HCT116 (cell line): Measurements from ENCODE around the gene SRRM2. TPM values are rescaled to one million over a fixed set of nuclear protein-coding genes. Genes with fewer than 3 reads are reported as not detected.

Experiments used
- ATAC-seq: fragments of 200-7000 bp; cut with Tn5 transposase; 2 replicates; pipeline ENCODE4 v1.9.1; 2020; ENCODE audit warnings: mild to moderate bottlenecking, moderate library complexity
- Bru-seq: library from RNA; stranded (reverse); fragments of 400-500 nt; gene quantifications from one replicate; lab custom pipeline; 2021; lab: Mats Ljungman, UMichigan
- BruChase-seq, 2 experiments: library from RNA; stranded (reverse); fragments of 400-500 nt; gene quantifications; one replicate each; lab custom pipeline; 2021; lab: Mats Ljungman, UMichigan
- BruUV-seq: library from RNA; stranded (reverse); fragments of 400-500 nt; replicated peaks from 2 replicates; lab custom pipeline; 2021; lab: Mats Ljungman, UMichigan
- CTCF ChIA-PET: fragments of 300-600 bp; sonication (Branson Sonifier 250); formaldehyde crosslinking; loops from one replicate; lab custom pipeline; 2021; ENCODE audit warnings: antibody characterized with exemption; lab: Charles Lee
- POLR2A ChIA-PET: fragments of 300-600, 350-600 bp; sonication (Branson Sonifier 250); formaldehyde crosslinking; loops from one replicate; lab custom pipeline; 2021; ENCODE audit warnings: antibody characterized with exemption; lab: Charles Lee
- RAD21 ChIA-PET, 2 experiments: fragments of 300-600 bp; sonication (Branson Sonifier 250); formaldehyde crosslinking; loops; one replicate each; lab custom pipeline; 2023; ENCODE audit warnings: low total read pairs in 2 of 2; ENCODE audit not compliant: uncharacterized antibody in 2 of 2, unreplicated experiment in 2 of 2, low non-redundant PET in 1 of 2; lab: Charles Lee
- DNase-seq: peaks from one replicate; pipeline ENCODE4 v3.0.0-alpha.2; 2010; ENCODE audit warnings: low read depth, low spot score
- H2AFZ ChIP-seq: fragments of 200-600 bp; shearing (Covaris generic), sonication (generic); 2 replicates; pipeline ENCODE4 v1.6.1; 2017; ENCODE audit warnings: low read depth, mixed run types, mixed read lengths, antibody characterized with exemption, low read length; ENCODE audit not compliant: poor library complexity, severe bottlenecking
- H3K27ac ChIP-seq: 2 replicates; pipeline ENCODE4 v1.5.1; 2012; ENCODE audit warnings: low read depth, low read length
- H3K27me3 ChIP-seq: fragments of 200-600 bp; sonication (generic); 2 replicates; pipeline ENCODE4 v1.6.1; 2016; ENCODE audit warnings: mixed run types, low read length, mixed read lengths; ENCODE audit not compliant: insufficient read depth
- H3K36me3 ChIP-seq, 2 experiments: fragments of 200-500 bp in 1 of 2; fragments of 200-600 bp in 1 of 2; sonication (Bioruptor generic) in 1 of 2; sonication (generic) in 1 of 2; 2 replicates each; pipeline versions ENCODE4 v1.5.1 to v1.6.1; 2014 to 2016; ENCODE audit warnings: low read length in 2 of 2, inconsistent platforms in 1 of 2, mixed read lengths in 1 of 2, mixed run types in 1 of 2; ENCODE audit not compliant: insufficient read depth in 2 of 2, control insufficient read depth in 1 of 2
- H3K4me1 ChIP-seq, 2 experiments: fragments of 200-600 bp in 1 of 2; sonication (generic) in 1 of 2; 2 replicates each; pipeline versions ENCODE4 v1.5.1 to v1.6.1; 2012 to 2017; ENCODE audit warnings: low read length in 2 of 2, inconsistent platforms in 1 of 2, mild to moderate bottlenecking in 1 of 2, mixed read lengths in 1 of 2, mixed run types in 1 of 2, moderate library complexity in 1 of 2; ENCODE audit not compliant: insufficient read depth in 2 of 2, control insufficient read depth in 1 of 2
- H3K4me2 ChIP-seq: fragments of 200-600 bp; sonication (generic); 2 replicates; pipeline ENCODE4 v1.6.1; 2017; ENCODE audit warnings: mixed run types, low read length, mixed read lengths
- H3K4me3 ChIP-seq, 2 experiments: fragments of 200-600 bp in 1 of 2; sonication (generic) in 1 of 2; replicated peaks in 1 of 2; 2 replicates each; pipeline ENCODE4 v1.5.1; 2011 to 2016; ENCODE audit warnings: low read length in 2 of 2, control low read depth in 1 of 2, low read depth in 1 of 2, mild to moderate bottlenecking in 1 of 2, mixed read lengths in 1 of 2, mixed run types in 1 of 2
- H3K79me2 ChIP-seq: fragments of 200-600 bp; sonication (generic); 2 replicates; pipeline ENCODE4 v1.6.1; 2017; ENCODE audit warnings: mild to moderate bottlenecking, mixed run types, low read length, moderate library complexity, mixed read lengths; ENCODE audit not compliant: insufficient read depth
- H3K9ac ChIP-seq: fragments of 200-600 bp; sonication (generic); 2 replicates; pipeline ENCODE4 v1.6.1; 2016; ENCODE audit warnings: low read length, mixed read lengths
- H3K9me2 ChIP-seq: fragments of 200-600 bp; sonication (generic), shearing (Covaris generic); 2 replicates; pipeline ENCODE4 v1.6.1; 2017; ENCODE audit warnings: mixed run types, mild to moderate bottlenecking, moderate library complexity; ENCODE audit not compliant: insufficient read depth
- H3K9me3 ChIP-seq, 2 experiments: fragments of 200-500 bp in 1 of 2; fragments of 200-600 bp in 1 of 2; sonication (Bioruptor generic) in 1 of 2; sonication (generic) in 1 of 2; 2 replicates each; pipeline ENCODE4 v1.6.1; 2014 to 2017; ENCODE audit warnings: low read length in 2 of 2, mixed read lengths in 2 of 2, inconsistent platforms in 1 of 2, low read depth in 1 of 2, mild to moderate bottlenecking in 1 of 2, mixed run types in 1 of 2, moderate library complexity in 1 of 2; ENCODE audit not compliant: control insufficient read depth in 1 of 2, insufficient read depth in 1 of 2
- H4K20me1 ChIP-seq: fragments of 200-600 bp; sonication (generic), shearing (Covaris generic); 2 replicates; pipeline ENCODE4 v1.6.1; 2017; ENCODE audit warnings: mixed run types, mild to moderate bottlenecking, moderate library complexity; ENCODE audit not compliant: insufficient read depth
- JUND ChIP-seq: IDR thresholded peaks from 2 replicates; pipeline ENCODE4 v1.6.1; 2012
- MAX ChIP-seq: IDR thresholded peaks from 2 replicates; pipeline ENCODE4 v1.6.1; 2012
- POLR2A ChIP-seq: IDR thresholded peaks from 2 replicates; pipeline ENCODE4 v1.7.0; 2011; ENCODE audit warnings: borderline replicate concordance; ENCODE audit not compliant: insufficient read depth, insufficient read length; ENCODE audit errors: extremely low read depth
- POLR2AphosphoS5 ChIP-seq: IDR thresholded peaks from 2 replicates; pipeline ENCODE4 v1.6.1; 2011; ENCODE audit warnings: mild to moderate bottlenecking, low read depth, low read length, moderate library complexity
- RAD21 ChIP-seq: IDR thresholded peaks from 2 replicates; pipeline ENCODE4 v1.6.1; 2012; ENCODE audit warnings: low read depth, mild to moderate bottlenecking
- TCF7L2 ChIP-seq: IDR thresholded peaks from 2 replicates; pipeline ENCODE4 v1.7.0; 2011; ENCODE audit warnings: borderline replicate concordance, inconsistent platforms; ENCODE audit not compliant: insufficient read depth, insufficient read length; ENCODE audit errors: extremely low read depth
- YY1 ChIP-seq: IDR thresholded peaks from 2 replicates; pipeline ENCODE4 v1.6.1; 2011; ENCODE audit warnings: low read length, low read depth, moderate library complexity, mild to moderate bottlenecking; ENCODE audit not compliant: insufficient replicate concordance; ENCODE audit errors: extremely low read depth
- ZFX ChIP-seq: fragments of 450-650 bp; IDR thresholded peaks from 2 replicates; pipeline ENCODE4 v1.6.1; 2017
- intact Hi-C: fragments of 100-400 bp; cut with micrococcal nuclease; formaldehyde crosslinking; loops from 2 replicates; pipeline ENCODE4 v1.10.0; 2022
- long read RNA-seq: library from polyadenylated mRNA; unstranded; transcript quantifications from one replicate; pipeline ENCODE4 v2.0.0, GENCODE V29; 2021; ENCODE audit not compliant: unreplicated experiment
- polyA plus RNA-seq: library from polyadenylated mRNA; unstranded; fragments of >200 nt; gene quantifications from 2 replicates; pipeline ENCODE4 v1.2.1, GENCODE V29; 2012; ENCODE audit warnings: missing spikeins
- total RNA-seq: library from RNA; stranded (reverse); gene quantifications from one replicate; pipeline ENCODE4 v1.2.1, GENCODE V29; 2021; ENCODE audit not compliant: unreplicated experiment

Gene SRRM2
- total RNA-seq: 541 TPM
- polyA plus RNA-seq: 558 and 559 TPM in 2 replicates
- Bru-seq, nascent RNA: percentile 99 among the genes with signal in this experiment
- BruChase-seq, experiment 1, labeled RNA remaining after a 6-hour chase: percentile 100 among the genes with signal in this experiment
- percentile 99 among the genes with signal in this experiment for BruChase-seq, experiment 2, labeled RNA remaining after a 2-hour chase
- long read RNA-seq, transcript SRRM2-218 (3 exons, 1,759 nt): minor isoform, 5 of 179 reads
- long read RNA-seq, transcript SRRM2-226 (4 exons, 461 nt): major isoform, 10 of 179 reads
- long read RNA-seq, partial matches to known transcripts: 104 of 179 reads
- long read RNA-seq, other reads (novel, unspliced or antisense): 59 of 179 reads

- DNase-seq (peak; percentile 93), ATAC-seq (peak; percentile 88)
- peak within 1 kb of the TSS; percentile 92 to 96 for H3K4me3 ChIP-seq
- peaks cover 61% of the 10 kb centered on the region for H3K79me2 ChIP-seq
- TF ChIP-seq RAD21 (no peak), POLR2A (peak; percentile 45), YY1 (peak; percentile 96), ZFX (peak; percentile 98), MAX (peak; percentile 95), JUND (no peak), TCF7L2 (peak; percentile 45), POLR2AphosphoS5 (peak; percentile 79)
- no peaks in the 10 kb centered on the region for H3K9me2 ChIP-seq
- intact Hi-C loops: no loop called here
- ChIA-PET POLR2A (interaction anchor here (0.7 to 2.1 kb wide), 10 partner anchors 11 to 257 kb away, joined by 3 to 7 read pairs (median 3); partner anchors contain the start of genes FLYWCH2 and KCTD5), CTCF (no interaction called here), RAD21 (interaction anchor here in 1 of 2 experiments (0.7 kb wide), 1 partner anchor 70 kb away, joined by 3 read pairs; no protein-coding TSS in a partner anchor)
- no peaks in the 10 kb centered on the region for H3K27me3 ChIP-seq
- H4K20me1 ChIP-seq: peaks cover 28% of the 10 kb centered on the region; the same call in 1 of the 2 replicates
- no peak within 1 kb of the TSS for H2AFZ ChIP-seq
- H3K9ac ChIP-seq: peak within 1 kb of the TSS; percentile 90
- H3K9me3 ChIP-seq: no peaks in the 10 kb centered on the region
- peaks cover 18 to 32% of the 10 kb centered on the region in 2 experiments for H3K4me1 ChIP-seq
- peak within 1 kb of the TSS; percentile 100 for H3K27ac ChIP-seq
- H3K36me3 ChIP-seq: peaks cover 11 to 30% of the 10 kb centered on the region in 2 experiments; a peak in 3 of 4 replicates
- peak within 1 kb of the TSS; percentile 76 for H3K4me2 ChIP-seq
- BruUV-seq: no TSS peak
Observed at GRCh38 chr16:2752035-2752849, at the start of gene SRRM2. Gene SRRM2 (plus strand): TSS chr16:2752638. CDS start chr16:2756365, 3,727 bp downstream.
